ENCODE measurements around the gene NTNG1. TPM values are rescaled to one million over a fixed set of nuclear protein-coding genes. Genes with fewer than 3 reads are reported as not detected.
"Not testable (repeated sequence)": the region's sequence is repeated elsewhere in the genome, so short reads cannot be mapped to it uniquely, and the experiment has no call there.

NTNG1 gene
- total RNA-seq, 2 experiments from 2014 or later: not detected

GRCh38 chr1:107162745-107163144, 21.9 kb downstream of the NTNG1 start:
- H3K36me3 Mint-ChIP-seq (ENCODE audit: low read depth): no peaks in the 10 kb centered on the region
- ChIA-PET CTCF (no interaction called here), POLR2A (no interaction called here)
- peaks cover 8% of the 10 kb centered on the region for H3K9me3 Mint-ChIP-seq
- H3K27me3 ChIP-seq (ENCODE audit: control insufficient read depth in 1 of 2, insufficient read depth in 2 of 2, low read length in 2 of 2): no peaks in the 10 kb centered on the region
- H3K4me1 ChIP-seq (ENCODE audit: insufficient read depth, low read length): no peaks in the 10 kb centered on the region
- H3K4me3 Mint-ChIP-seq: no peak overlapping the region
- ATAC-seq (ENCODE audit: poor library complexity): no peak
- no peak overlapping the region for H3K4me3 ChIP-seq (ENCODE audit: low read length)
- TF ChIP-seq CTCF (IDR thresholded peaks at IDR 0.05): no peak
- H3K4me1 Mint-ChIP-seq (ENCODE audit: low read depth): no peaks in the 10 kb centered on the region
- H3K36me3 ChIP-seq (ENCODE audit: insufficient read depth, low read length): no peaks in the 10 kb centered on the region
- peaks cover 7% of the 10 kb centered on the region for H3K27me3 Mint-ChIP-seq
- no peak for DNase-seq
- H3K27ac ChIP-seq (ENCODE audit: low read depth in 1 of 2, low read length in 2 of 2): no peak overlapping the region
- intact Hi-C loops (cut with DNase I, micrococcal nuclease): no loop called here
- H3K9me3 ChIP-seq (ENCODE audit: control insufficient read depth in 1 of 2, insufficient read depth in 1 of 2, low read length in 2 of 2): peaks cover 0 to 2% of the 10 kb centered on the region in 2 experiments
- no peak overlapping the region for H3K27ac Mint-ChIP-seq

GRCh38 chr1:107164901-107165300, 24.1 kb downstream of the NTNG1 start:
- H3K36me3 ChIP-seq (ENCODE audit: insufficient read depth, low read length); H3K4me3 ChIP-seq (ENCODE audit: low read length); CTCF ChIA-PET; H3K9me3 Mint-ChIP-seq; H3K36me3 Mint-ChIP-seq (ENCODE audit: low read depth); intact Hi-C loops (cut with DNase I, micrococcal nuclease); POLR2A ChIA-PET; ATAC-seq (ENCODE audit: poor library complexity); H3K27ac Mint-ChIP-seq; H3K27me3 Mint-ChIP-seq; H3K4me1 ChIP-seq (ENCODE audit: insufficient read depth, low read length); H3K4me3 Mint-ChIP-seq; H3K27ac ChIP-seq (ENCODE audit: low read depth in 1 of 2, low read length in 2 of 2); H3K4me1 Mint-ChIP-seq (ENCODE audit: low read depth); H3K9me3 ChIP-seq (ENCODE audit: control insufficient read depth in 1 of 2, insufficient read depth in 1 of 2, low read length in 2 of 2); H3K27me3 ChIP-seq (ENCODE audit: control insufficient read depth in 1 of 2, insufficient read depth in 2 of 2, low read length in 2 of 2); DNase-seq: not testable (repeated sequence)

GRCh38 chr1:107169615-107170014, 28.8 kb downstream of the NTNG1 start:
- no peak overlapping the region for H3K4me3 Mint-ChIP-seq
- Histone ChIP-seq H3K4me3 (ENCODE audit: low read length) (no peak overlapping the region), H3K36me3 (ENCODE audit: insufficient read depth, low read length) (no peaks in the 10 kb centered on the region), H3K27ac (ENCODE audit: low read depth in 1 of 2, low read length in 2 of 2) (no peak overlapping the region), H3K27me3 (ENCODE audit: control insufficient read depth in 1 of 2, insufficient read depth in 2 of 2, low read length in 2 of 2) (no peaks in the 10 kb centered on the region), H3K9me3 (ENCODE audit: control insufficient read depth in 1 of 2, insufficient read depth in 1 of 2, low read length in 2 of 2) (no peaks in the 10 kb centered on the region), H3K4me1 (ENCODE audit: insufficient read depth, low read length) (no peaks in the 10 kb centered on the region)
- intact Hi-C loops (cut with DNase I, micrococcal nuclease): no loop called here
- H3K9me3 Mint-ChIP-seq: peaks cover 8% of the 10 kb centered on the region
- no peak for ATAC-seq (ENCODE audit: poor library complexity)
- ChIA-PET CTCF (no interaction called here), POLR2A (no interaction called here)
- no peak overlapping the region for H3K27ac Mint-ChIP-seq
- H3K27me3 Mint-ChIP-seq: no peaks in the 10 kb centered on the region
- no peaks in the 10 kb centered on the region for H3K4me1 Mint-ChIP-seq (ENCODE audit: low read depth)
- no peak for DNase-seq
- TF ChIP-seq CTCF (IDR thresholded peaks at IDR 0.05): no peak
- H3K36me3 Mint-ChIP-seq (ENCODE audit: low read depth): no peaks in the 10 kb centered on the region

- DNase-seq (no peak), ATAC-seq (ENCODE audit: poor library complexity) (no peak)
- Mint-ChIP-seq H3K4me3 (no peak overlapping the region), H3K27ac (no peak overlapping the region), H3K36me3 (ENCODE audit: low read depth) (no peaks in the 10 kb centered on the region), H3K4me1 (ENCODE audit: low read depth) (no peaks in the 10 kb centered on the region), H3K9me3 (peaks cover 4% of the 10 kb centered on the region), H3K27me3 (no peaks in the 10 kb centered on the region)
- intact Hi-C loops (cut with DNase I, micrococcal nuclease): no loop called here
- Histone ChIP-seq H3K27me3 (ENCODE audit: control insufficient read depth in 1 of 2, insufficient read depth in 2 of 2, low read length in 2 of 2) (no peaks in the 10 kb centered on the region), H3K4me3 (ENCODE audit: low read length) (no peak overlapping the region), H3K36me3 (ENCODE audit: insufficient read depth, low read length) (no peaks in the 10 kb centered on the region), H3K27ac (ENCODE audit: low read depth in 1 of 2, low read length in 2 of 2) (no peak overlapping the region), H3K9me3 (ENCODE audit: control insufficient read depth in 1 of 2, insufficient read depth in 1 of 2, low read length in 2 of 2) (no peaks in the 10 kb centered on the region), H3K4me1 (ENCODE audit: insufficient read depth, low read length) (no peaks in the 10 kb centered on the region)
- POLR2A ChIA-PET: no interaction called here
- no peak for TF ChIP-seq CTCF (IDR thresholded peaks at IDR 0.05)
- CTCF ChIA-PET: no interaction called here
These were observed 30.5 kb downstream of the NTNG1 start for GRCh38 chr1:107171333-107171732.

Data from CD4-positive, alpha-beta T cell (primary cell).